ENCODE results near the gene ABI1. TPM values are rescaled to one million over a fixed set of nuclear protein-coding genes. Genes with fewer than 3 reads are reported as not detected.

Gene ABI1
- total and polyA plus RNA-seq, 2 of the 13 experiments (the other 11 are each of a cell fraction or from before 2014, with no cell fraction given), result 20.9 to 22.9 TPM

DNA sequence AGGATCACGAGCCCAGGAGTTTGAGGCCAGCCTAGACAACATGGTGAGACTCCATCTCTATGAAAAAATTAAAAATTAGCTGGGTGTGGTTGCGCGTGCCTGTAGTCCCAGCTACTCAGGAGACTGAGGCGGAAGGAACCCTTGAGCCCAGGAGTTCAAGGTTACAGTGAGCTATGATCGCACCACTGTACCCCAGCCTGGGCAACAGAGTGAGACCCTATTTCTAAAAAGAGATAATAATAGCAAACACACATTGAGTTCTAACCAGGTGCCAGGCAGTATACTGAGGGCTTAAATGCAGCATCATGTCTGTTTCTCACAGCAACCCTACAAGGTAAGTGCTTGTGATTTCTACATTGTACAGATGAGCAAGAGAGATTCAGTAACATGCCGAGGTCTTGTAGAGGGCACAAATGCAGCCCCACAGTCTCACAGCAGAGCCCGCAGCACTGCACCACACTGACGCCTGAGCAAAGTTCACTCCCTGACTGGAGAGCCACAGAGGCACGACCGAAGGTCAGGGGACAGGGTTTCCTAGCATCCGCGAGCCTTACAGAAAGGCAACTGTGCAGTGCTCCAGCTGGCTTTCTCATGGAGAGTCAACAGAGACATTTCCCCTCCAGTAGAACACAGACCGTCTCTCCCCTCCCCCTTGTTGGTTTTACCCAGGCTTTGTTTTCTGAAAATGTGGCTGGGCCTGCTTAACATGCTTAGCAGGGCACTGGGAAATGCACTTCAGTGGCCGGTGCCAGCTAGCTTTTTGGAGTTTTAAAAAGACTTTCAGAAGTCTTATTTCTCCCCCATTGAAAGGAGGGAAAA, 126.8 kb downstream of the ABI1 start (continued):
- TF ChIP-seq, protein P1, sequence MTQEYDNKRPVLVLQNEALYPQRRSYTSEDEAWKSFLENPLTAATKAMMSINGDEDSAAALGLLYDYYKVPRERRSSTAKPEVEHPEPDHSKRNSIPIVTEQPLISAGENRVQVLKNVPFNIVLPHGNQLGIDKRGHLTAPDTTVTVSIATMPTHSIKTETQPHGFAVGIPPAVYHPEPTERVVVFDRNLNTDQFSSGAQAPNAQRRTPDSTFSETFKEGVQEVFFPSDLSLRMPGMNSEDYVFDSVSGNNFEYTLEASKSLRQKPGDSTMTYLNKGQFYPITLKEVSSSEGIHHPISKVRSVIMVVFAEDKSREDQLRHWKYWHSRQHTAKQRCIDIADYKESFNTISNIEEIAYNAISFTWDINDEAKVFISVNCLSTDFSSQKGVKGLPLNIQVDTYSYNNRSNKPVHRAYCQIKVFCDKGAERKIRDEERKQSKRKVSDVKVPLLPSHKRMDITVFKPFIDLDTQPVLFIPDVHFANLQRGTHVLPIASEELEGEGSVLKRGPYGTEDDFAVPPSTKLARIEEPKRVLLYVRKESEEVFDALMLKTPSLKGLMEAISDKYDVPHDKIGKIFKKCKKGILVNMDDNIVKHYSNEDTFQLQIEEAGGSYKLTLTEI (CRISPR knock-in tag; conservative IDR thresholded peaks at IDR 0.05), result no peak
- TF ChIP-seq, protein P2, sequence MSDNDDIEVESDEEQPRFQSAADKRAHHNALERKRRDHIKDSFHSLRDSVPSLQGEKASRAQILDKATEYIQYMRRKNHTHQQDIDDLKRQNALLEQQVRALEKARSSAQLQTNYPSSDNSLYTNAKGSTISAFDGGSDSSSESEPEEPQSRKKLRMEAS (IDR thresholded peaks at IDR 0.05), result peak; percentile 39
- TF ChIP-seq ZFX (CRISPR knock-in tag; IDR thresholded peaks at IDR 0.05; ENCODE audit: low read depth) (peak; percentile 56; the same call in 1 of the 2 replicates), ZSCAN22 (CRISPR knock-in tag; IDR thresholded peaks at IDR 0.05) (no peak), ZNF224 (CRISPR knock-in tag; IDR thresholded peaks at IDR 0.05) (no peak), SMC3 (IDR thresholded peaks at IDR 0.05; ENCODE audit: low read length) (peak; percentile 34), ZNF543 (CRISPR knock-in tag; IDR thresholded peaks at IDR 0.05) (no peak), KLF12 (CRISPR knock-in tag; IDR thresholded peaks at IDR 0.05; ENCODE audit: borderline replicate concordance) (no peak), MEIS1 (CRISPR knock-in tag; IDR thresholded peaks at IDR 0.05; ENCODE audit: borderline replicate concordance) (no peak; the same call in 1 of the 2 replicates), TCF7 (IDR thresholded peaks at IDR 0.05; ENCODE audit: low read depth) (no peak), SALL1 (CRISPR knock-in tag; IDR thresholded peaks at IDR 0.05) (peak; percentile 96), MIER3 (CRISPR knock-in tag; IDR thresholded peaks at IDR 0.05; ENCODE audit: borderline replicate concordance) (peak; percentile 79), PLRG1 (conservative IDR thresholded peaks at IDR 0.05) (no peak), MAFK (conservative IDR thresholded peaks at IDR 0.05 in 1 of 2, IDR thresholded peaks at IDR 0.05 in 1 of 2; ENCODE audit: low read length in 2 of 2) (no peak)
- TF ChIP-seq, protein P3, sequence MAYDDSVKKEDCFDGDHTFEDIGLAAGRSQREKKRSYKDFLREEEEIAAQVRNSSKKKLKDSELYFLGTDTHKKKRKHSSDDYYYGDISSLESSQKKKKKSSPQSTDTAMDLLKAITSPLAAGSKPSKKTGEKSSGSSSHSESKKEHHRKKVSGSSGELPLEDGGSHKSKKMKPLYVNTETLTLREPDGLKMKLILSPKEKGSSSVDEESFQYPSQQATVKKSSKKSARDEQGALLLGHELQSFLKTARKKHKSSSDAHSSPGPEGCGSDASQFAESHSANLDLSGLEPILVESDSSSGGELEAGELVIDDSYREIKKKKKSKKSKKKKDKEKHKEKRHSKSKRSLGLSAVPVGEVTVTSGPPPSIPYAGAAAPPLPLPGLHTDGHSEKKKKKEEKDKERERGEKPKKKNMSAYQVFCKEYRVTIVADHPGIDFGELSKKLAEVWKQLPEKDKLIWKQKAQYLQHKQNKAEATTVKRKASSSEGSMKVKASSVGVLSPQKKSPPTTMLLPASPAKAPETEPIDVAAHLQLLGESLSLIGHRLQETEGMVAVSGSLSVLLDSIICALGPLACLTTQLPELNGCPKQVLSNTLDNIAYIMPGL (CRISPR knock-in tag; IDR thresholded peaks at IDR 0.05; ENCODE audit: borderline replicate concordance in 1 of 2, low read depth in 1 of 2), result peak in 1 of 2 experiments; percentile 66; a peak in 1 of 4 replicates
- TF ChIP-seq, protein P4, sequence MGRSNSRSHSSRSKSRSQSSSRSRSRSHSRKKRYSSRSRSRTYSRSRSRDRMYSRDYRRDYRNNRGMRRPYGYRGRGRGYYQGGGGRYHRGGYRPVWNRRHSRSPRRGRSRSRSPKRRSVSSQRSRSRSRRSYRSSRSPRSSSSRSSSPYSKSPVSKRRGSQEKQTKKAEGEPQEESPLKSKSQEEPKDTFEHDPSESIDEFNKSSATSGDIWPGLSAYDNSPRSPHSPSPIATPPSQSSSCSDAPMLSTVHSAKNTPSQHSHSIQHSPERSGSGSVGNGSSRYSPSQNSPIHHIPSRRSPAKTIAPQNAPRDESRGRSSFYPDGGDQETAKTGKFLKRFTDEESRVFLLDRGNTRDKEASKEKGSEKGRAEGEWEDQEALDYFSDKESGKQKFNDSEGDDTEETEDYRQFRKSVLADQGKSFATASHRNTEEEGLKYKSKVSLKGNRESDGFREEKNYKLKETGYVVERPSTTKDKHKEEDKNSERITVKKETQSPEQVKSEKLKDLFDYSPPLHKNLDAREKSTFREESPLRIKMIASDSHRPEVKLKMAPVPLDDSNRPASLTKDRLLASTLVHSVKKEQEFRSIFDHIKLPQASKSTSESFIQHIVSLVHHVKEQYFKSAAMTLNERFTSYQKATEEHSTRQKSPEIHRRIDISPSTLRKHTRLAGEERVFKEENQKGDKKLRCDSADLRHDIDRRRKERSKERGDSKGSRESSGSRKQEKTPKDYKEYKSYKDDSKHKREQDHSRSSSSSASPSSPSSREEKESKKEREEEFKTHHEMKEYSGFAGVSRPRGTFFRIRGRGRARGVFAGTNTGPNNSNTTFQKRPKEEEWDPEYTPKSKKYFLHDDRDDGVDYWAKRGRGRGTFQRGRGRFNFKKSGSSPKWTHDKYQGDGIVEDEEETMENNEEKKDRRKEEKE (IDR thresholded peaks at IDR 0.05), result no peak
- TF ChIP-seq, protein P5, sequence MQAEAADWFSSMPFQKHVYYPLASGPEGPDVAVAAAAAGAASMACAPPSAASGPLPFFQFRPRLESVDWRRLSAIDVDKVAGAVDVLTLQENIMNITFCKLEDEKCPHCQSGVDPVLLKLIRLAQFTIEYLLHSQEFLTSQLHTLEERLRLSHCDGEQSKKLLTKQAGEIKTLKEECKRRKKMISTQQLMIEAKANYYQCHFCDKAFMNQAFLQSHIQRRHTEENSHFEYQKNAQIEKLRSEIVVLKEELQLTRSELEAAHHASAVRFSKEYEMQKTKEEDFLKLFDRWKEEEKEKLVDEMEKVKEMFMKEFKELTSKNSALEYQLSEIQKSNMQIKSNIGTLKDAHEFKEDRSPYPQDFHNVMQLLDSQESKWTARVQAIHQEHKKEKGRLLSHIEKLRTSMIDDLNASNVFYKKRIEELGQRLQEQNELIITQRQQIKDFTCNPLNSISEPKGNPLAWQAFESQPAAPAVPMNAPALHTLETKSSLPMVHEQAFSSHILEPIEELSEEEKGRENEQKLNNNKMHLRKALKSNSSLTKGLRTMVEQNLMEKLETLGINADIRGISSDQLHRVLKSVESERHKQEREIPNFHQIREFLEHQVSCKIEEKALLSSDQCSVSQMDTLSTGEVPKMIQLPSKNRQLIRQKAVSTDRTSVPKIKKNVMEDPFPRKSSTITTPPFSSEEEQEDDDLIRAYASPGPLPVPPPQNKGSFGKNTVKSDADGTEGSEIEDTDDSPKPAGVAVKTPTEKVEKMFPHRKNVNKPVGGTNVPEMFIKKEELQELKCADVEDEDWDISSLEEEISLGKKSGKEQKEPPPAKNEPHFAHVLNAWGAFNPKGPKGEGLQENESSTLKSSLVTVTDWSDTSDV (CRISPR knock-in tag; IDR thresholded peaks at IDR 0.05), result no peak
